Fibroblast of mammary gland (primary cell): ENCODE measurements around the gene LTBP1.
"Not testable (repeated sequence)": the region's sequence is repeated elsewhere in the genome, so short reads cannot be mapped to it uniquely, and the experiment has no call there.

Experiments
- DNase-seq: peaks from one replicate; pipeline ENCODE4 v3.0.0-alpha.2; 2010; ENCODE audit warnings: low read depth
- H3K4me3 ChIP-seq: 2 replicates; pipeline ENCODE4 v1.5.1; 2011; ENCODE audit warnings: low read depth, mild to moderate bottlenecking, low read length, moderate library complexity; ENCODE audit not compliant: control insufficient read depth
- CTCF ChIP-seq: conservative IDR thresholded peaks from 2 replicates; pipeline ENCODE4 v1.5.1; 2011; ENCODE audit warnings: low read depth, low read length, inconsistent platforms; ENCODE audit not compliant: control insufficient read depth, insufficient read depth

The LTBP1 gene

DNA sequence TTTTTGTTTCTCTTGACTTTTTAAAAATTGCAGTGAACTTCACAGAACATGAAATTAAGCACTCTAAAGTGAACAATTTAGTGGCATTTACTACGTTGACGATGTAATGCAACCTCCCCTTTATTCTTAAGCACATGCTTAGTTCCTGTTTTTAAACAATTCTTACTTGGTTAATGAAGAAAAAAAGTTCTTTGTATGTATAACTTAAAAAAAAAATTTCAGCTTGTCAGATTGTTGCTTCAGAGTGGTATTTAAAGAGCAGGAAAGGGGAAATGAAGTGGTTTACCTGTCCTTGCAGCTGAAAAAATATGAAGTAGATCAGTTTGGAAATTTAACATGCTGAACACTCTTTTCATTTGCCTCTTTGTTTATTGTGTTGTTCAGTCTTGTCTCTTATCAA lies 434.0 kb downstream of the LTBP1 start:
- no peak for DNase-seq
- H3K4me3 ChIP-seq, result no peak overlapping the region
- TF ChIP-seq CTCF, result no peak

DNA sequence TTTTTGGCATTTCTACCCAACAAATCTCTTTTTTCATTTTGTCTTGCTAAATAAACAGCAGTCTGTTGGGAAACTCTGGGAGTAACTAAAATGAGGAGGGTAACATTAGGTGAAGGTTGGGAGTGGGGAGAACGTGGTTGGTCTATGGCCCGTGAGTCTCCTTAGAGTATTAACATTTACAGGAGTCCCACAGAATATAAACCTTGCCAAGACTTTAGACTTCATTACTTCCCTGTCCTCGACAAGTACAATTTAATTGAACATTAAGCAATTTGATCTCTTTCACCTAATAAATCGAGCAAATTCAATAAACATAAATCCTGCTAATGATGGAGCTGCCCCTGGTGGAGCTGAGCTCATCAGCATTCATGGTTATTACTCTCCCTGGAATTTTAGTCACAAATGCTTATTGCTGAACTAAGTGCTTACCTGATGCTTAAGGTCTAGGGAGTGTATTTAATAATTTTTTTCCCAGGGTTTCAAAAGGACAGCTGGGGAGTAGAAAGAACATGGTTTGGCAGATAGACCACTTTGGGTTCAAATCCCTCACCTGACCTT lies 434.6 kb downstream of the LTBP1 start:
- no peak for TF ChIP-seq CTCF
- H3K4me3 ChIP-seq, result no peak overlapping the region
- DNase-seq, result no peak

- TF ChIP-seq CTCF, result no peak
- DNase-seq, result no peak
Measured at GRCh38 chr2:33383855-33384598, 437.3 kb downstream of the LTBP1 start.

GRCh38 chr2:33384599-33384961 lies 437.8 kb downstream of the LTBP1 start:
- no peak overlapping the region for H3K4me3 ChIP-seq
- TF ChIP-seq CTCF, result no peak
- DNase-seq, result no peak

More at GRCh38 chr2:33383855-33384598, 437.3 kb downstream of the LTBP1 start:
- no peak overlapping the region for H3K4me3 ChIP-seq

DNA sequence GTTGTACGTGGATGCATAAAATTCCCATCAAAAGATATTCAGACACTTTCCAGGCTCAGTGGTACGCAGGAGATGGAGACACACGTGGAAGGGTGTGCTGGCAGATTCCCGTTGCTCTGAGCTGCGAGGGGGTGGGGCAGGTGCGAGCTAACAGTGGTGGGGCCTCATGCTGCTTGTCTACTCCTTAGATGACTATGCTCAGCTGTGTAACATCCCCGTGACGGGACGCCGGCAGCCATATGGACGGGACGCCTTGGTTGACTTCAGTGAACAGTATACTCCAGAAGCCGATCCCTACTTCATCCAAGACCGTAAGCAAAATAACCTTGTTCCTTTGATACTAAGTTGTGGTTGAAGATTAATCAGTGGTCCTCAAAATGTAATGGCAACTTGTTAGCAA lies 442.2 kb downstream of the LTBP1 start:
- no peak for TF ChIP-seq CTCF
- no peak overlapping the region for H3K4me3 ChIP-seq
- no peak for DNase-seq

GRCh38 chr2:33389695-33390094 lies 442.9 kb downstream of the LTBP1 start:
- not testable (repeated sequence) for DNase-seq, H3K4me3 ChIP-seq

DNA sequence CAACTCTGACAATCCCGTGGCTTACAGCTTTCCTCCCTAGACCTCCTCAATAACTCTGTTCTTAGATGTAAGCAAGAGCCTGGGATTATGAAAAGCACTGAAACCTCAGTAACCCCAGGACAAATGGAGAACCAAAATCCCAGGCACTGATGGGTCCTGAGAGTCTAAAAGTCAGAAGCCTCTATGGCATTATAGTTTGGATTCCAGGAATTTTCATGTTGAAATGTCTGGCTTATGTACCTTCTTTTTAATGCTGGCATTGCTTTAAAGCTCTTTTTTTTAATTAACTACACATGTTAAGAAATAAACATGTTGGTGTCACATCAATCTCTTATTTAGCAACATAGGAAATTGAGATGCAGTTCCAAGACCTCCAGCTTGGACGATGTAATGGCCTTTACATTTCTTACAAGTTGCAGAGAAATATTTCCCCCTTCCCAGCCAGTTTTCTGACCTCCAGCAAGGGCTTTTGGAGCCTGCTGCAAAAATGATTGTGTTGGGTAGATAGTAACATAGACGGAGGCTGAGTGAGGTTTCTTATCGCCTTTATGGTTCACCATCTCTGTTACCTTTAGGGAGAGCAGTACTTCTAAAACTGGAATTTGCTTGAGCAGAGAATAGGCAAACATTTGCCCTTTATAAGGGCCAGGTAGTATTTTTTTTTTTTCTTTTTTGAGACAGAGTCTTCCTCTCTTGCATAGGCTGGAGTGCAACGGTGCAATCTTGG lies 444.9 kb downstream of the LTBP1 start:
- TF ChIP-seq CTCF, result no peak
- no peak overlapping the region for H3K4me3 ChIP-seq
- DNase-seq, result peak; percentile 63
